ENCODE results near the gene GPN2.

DNA sequence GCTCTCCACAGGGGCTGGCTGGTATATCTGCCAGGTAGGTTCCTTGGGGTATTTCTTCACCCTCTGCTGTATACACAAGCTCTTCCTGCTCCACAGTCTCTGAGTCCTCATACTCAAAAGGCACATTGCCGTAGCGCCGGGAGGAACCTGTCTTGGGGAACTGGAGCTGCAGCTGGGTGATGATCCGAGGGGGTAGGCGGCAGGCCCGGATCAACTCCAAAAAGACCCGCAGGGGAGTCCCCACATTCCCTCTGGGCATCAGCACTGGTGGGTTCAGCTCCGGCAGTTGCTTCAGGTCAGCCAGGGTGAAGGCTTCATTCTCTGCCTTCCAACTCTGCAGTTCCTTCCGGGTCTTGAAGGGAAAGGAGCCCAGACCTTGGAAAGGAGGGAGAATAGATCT lies 7.3 kb upstream of the GPN2 start:
- TF ChIP-seq EZH2phosphoT487 (IDR thresholded peaks at IDR 0.05) (no peak), EZH2 (IDR thresholded peaks at IDR 0.05) (no peak)
- TF ChIP-seq, protein P1, sequence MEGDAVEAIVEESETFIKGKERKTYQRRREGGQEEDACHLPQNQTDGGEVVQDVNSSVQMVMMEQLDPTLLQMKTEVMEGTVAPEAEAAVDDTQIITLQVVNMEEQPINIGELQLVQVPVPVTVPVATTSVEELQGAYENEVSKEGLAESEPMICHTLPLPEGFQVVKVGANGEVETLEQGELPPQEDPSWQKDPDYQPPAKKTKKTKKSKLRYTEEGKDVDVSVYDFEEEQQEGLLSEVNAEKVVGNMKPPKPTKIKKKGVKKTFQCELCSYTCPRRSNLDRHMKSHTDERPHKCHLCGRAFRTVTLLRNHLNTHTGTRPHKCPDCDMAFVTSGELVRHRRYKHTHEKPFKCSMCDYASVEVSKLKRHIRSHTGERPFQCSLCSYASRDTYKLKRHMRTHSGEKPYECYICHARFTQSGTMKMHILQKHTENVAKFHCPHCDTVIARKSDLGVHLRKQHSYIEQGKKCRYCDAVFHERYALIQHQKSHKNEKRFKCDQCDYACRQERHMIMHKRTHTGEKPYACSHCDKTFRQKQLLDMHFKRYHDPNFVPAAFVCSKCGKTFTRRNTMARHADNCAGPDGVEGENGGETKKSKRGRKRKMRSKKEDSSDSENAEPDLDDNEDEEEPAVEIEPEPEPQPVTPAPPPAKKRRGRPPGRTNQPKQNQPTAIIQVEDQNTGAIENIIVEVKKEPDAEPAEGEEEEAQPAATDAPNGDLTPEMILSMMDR (IDR thresholded peaks at IDR 0.05): no peak

Measured in neural progenitor cell (in vitro differentiated cells).